Activated CD8-positive, alpha-beta memory T cell treated with anti-CD3 and anti-CD28 coated beads, Interleukin-2, amount 50 U/mL, for 4 hours (primary cell): ENCODE results near the gene OR2S2.
"Not testable (repeated sequence)": the region's sequence is repeated elsewhere in the genome, so short reads cannot be mapped to it uniquely, and the experiment has no call there.

Experiments
- DNase-seq: peaks from one replicate; pipeline ENCODE4 v3.0.0-alpha.2; 2020

OR2S2 gene

DNA sequence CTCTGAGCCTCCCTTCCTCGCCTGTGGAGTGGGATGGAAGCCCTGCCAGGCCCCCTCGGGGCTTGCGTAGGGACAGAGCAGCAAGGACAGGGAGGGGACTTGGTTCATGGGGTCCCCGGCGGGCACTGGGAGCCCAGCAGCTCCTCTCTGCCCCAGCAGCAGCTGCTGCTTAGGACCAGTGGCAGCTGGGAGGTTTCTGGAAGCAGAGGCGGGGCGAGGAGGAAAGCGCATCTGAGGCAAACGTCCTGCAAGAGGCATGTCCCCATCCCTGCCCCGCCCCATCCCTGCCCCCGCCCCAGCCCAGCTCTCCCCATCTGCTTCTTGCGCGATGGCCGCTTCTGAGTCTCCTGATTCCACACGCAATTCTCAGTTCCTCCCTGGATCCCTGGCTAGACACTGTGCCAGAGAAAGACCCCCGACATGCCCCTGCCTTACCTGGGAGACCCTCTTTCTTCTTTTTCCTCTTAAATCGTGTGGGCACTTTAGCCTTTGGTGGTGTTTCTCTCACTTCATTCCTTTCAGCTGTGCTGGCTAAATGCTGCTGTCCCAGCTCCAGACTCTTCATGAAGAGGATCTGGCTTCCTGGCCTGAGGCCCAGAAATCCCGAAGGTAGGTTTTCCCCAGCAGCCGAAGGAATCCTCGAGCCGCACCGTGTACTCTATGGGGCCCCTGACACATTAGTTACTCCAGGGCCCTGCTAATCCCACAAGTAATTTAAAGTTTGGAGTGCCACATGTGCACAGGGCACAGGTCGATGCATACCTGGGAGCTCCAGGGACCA is 4.4 kb upstream of the OR2S2 start:
- no peak for DNase-seq

DNA sequence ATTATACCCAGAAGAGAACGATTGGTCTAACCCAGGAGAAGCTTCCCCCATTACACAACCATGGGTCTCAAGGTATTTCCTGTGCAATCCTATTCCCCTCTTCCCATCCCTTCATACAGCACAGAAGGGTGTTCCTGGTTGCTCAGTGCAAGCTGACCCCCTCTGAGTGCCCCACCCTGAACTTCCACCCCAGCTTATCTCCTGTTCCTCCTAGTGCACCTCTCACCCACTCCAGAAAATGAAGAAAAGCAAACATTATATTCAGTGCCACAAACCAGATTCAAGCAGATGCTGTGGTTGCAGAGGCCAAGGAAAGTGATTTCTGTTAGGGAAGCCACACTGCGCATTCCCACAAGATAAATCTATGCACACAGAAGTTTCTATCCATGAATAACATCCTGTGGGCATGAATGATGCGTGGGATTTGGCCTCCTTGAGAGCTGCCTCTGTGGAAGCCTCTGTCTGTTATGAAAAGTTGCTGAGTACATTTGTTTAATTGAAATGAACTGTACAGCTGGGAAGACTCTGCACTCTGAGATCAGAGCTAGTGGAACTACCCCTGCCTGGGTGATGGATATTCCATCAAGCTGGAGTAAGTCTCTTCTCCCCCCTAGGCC is 2.2 kb upstream of the OR2S2 start:
- DNase-seq = no peak

DNA sequence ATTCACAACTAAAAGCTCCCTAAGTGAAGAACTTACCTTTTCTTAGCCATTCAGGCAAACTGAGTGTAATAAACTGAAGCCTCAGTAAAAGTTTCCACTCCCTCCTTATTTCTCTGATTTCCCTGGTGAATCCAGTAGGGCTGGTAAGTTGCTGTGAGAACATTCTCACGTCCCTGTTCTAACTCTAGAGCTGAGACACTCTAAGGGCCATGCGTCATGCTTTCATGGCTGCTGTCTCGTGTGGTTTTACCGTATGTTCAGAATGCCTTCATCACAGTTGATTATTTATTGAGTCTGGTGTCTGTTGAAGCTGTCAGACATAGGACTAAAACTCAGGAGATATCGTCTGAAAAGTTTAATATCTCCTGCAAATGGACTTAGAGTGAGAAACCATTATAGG is 1.3 kb downstream of the OR2S2 start:
- DNase-seq = no peak

DNA sequence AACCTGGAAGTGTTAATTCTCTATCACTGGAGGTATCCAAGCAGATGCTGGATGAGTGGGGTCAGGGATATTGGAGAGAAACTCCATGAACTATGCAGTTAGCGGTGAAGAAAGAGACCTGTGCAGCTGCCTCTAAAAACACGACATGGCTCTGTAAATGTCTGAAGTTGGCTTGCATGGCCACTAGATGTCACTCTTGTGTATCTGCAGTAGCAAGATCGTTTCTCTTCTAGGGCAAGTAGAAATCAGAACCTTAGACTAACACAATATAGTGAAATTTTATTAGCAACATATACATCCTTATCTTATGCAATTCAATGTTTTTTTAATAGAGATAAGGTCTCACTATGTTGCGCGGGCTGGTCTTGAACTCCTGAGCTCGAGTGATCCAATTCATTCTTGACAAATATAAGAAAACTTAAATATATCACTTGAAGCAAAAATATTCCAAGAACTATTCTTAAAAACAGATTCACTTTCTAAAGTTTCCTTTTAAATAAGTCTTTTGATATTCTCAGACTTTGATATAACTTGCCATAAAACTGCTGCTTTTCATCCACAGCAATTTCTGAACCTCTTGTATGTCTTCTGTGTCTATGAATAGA is 2.9 kb downstream of the OR2S2 start:
- peak; percentile 33 for DNase-seq

DNA sequence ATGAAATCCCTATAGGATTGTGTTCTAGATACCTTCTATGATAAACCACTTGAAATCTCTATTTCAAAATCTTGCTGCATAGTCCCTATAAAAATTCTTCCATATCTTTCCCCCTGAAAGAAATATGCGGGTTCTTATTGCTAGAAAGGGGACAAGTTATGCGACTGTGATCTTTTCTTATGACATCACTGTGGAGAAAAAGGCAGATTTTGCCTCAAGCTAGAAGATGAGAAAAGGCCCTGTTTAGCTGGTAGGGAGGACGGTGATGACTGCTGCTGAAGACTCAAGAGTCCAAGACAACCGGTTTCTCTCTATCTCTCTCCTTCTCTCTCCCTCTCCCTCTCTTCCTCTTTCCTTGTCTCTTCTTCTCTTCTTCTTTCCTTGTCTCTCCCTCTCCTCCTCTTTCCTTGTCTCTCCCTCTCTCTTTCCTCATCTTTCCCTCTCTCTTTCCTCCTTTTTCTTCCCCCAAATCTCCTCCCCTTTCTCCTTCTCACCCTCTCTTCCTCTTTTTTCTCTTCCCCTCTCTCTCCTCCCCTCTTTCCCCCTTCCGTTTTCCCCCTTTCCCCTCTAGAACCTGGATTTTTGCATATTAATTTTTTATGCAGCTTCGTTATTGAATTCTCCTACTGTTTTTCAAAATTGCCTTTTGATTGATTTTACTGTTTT is 5.3 kb downstream of the OR2S2 start:
- DNase-seq = no peak

DNA sequence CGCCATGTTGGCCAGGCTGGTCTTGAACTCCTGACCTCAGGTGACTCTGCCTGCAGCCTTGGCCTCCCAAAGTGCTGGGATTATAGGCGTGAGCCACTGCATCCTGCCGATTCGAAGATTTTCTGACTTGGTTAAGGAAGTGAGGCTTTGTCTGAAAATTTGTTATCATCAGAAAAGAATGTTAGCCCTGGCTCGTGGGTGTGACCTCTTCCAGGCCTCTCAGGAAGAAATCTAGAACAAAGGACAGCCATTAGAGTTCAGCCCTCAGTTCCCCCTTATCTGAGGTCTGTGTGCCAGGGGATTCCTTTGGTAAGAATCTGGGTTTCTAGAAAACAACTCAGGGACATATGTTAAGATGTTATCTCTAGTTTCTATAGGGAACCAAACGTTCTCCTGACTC is 6.2 kb downstream of the OR2S2 start:
- no peak for DNase-seq

DNA sequence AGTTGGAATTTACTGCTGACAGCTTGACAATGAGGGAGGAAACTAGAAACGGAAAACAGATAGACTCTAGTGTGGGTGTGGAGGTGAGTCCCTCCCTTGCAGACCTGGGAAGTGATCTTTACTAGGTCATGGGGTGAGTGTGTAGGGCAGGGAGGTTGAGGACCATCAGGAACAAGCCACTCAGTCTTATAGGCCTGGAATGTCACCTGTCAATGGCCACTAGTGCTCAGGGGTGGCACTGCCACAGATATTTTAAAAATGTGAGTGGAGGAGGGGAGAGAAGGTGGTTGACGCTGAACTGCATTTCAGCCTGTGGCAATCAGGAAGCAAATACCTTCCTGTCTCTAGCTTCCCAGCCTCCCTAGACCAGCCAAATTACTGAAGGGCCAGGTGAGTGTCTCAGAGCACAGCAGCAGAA is 9.0 kb downstream of the OR2S2 start:
- DNase-seq = no peak

DNA sequence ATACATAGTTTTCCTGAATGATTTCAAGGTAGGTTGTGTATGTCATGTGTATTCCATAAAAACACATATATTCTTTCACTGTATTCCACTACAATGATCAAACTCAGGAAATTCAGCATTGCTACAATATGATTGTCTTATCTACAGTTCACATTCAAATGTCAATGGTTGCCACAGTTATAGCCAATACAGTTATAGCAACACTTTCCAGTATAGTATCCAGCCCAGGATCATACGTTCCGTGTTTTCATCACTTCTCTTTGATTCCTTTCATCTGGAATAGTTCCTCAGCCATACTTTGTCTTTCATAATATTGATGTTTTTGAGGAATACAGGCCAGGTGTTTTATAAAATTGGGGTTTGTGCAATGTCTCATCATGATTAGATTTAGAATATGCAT is 9.5 kb downstream of the OR2S2 start:
- DNase-seq = no peak

DNA sequence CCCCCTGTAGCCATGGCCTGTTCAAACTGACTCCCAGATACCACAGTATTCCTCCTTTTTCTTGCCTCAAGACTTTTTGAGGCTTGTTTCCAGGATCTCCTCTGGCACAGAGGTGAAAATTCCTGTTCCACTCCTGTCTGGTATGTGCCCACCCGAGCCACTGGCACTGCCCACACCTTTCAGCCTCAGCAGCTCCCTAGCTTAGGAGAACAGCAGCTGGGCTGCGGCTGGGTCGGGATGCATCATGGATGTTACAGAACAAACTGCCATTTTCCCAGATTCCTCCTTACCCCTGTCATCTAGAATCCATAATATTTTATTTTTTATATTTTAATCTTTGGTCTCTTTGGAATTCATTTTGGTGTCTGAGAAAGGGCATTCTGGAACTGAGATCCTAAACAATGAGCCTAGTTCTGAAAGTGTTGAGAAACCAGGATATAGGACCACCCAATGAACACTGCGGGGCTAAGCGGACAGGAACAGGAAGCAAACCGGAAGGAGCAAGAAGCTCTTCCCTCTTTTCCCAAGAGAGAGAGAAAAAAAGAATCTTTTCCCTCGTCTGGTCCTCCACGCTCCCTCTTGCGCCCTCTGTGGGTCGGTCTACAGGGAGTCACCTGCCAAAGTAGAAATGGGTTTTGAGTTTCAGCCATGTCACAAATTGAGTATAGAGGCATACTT is 12.5 kb downstream of the OR2S2 start:
- peak; percentile 63 for DNase-seq

DNA sequence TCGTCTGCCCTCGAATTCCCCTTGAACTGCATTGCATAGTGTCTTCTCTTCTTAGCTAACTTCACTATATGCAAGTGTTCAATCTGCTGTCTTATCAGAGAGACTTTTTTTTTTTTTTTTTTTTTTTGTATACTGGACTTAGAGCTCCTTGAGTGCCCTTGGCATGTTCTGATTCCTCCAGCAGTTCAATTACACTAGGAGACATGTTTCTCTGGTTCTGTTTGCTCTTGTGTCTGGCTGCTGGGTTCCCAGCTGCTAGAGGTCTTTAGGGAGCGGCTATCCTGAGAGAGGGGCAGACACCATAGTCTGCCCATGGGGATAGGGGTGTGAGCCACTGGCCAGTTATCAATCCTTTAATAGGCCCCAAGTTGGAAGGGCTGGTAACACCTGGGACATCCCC is 13.1 kb downstream of the OR2S2 start:
- DNase-seq = no peak

DNA sequence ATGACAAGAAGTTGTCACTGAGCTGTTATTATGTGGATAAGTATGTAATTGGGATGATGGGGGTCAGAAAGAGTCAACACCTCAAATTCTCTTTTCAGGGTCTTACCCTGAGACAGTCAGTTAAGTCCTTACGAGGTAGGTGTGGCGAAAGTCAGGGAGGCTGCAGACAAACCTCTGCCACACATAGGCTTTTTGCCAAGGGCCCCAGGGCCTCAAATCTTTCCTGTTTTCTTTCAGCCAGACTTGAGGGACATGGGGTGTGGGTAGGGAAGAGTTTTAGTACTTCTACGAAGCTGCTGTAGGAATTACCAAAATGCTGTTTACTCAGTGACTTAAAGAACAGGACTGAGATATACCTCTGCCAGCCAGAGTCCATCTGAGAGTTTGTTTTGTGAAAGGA is 13.8 kb downstream of the OR2S2 start:
- DNase-seq = no peak

DNA sequence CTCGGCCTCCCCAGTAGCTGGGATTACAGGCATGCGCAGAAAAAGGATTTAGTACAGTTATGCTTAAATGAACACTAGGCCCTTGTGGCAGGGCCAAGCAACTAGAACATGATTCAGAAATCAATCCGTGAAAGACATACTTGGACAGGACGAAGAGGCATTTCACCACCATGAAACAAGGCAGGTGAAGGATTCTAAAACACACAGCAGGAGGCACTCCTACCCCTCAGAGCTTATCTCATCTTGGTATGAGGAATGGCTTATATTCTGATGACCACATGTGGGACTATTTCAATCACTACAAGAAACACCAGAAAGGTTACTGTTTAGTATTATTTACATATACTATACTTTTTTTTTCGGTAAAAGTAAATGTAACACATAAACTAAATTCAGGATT is 15.7 kb downstream of the OR2S2 start:
- DNase-seq = no peak

DNA sequence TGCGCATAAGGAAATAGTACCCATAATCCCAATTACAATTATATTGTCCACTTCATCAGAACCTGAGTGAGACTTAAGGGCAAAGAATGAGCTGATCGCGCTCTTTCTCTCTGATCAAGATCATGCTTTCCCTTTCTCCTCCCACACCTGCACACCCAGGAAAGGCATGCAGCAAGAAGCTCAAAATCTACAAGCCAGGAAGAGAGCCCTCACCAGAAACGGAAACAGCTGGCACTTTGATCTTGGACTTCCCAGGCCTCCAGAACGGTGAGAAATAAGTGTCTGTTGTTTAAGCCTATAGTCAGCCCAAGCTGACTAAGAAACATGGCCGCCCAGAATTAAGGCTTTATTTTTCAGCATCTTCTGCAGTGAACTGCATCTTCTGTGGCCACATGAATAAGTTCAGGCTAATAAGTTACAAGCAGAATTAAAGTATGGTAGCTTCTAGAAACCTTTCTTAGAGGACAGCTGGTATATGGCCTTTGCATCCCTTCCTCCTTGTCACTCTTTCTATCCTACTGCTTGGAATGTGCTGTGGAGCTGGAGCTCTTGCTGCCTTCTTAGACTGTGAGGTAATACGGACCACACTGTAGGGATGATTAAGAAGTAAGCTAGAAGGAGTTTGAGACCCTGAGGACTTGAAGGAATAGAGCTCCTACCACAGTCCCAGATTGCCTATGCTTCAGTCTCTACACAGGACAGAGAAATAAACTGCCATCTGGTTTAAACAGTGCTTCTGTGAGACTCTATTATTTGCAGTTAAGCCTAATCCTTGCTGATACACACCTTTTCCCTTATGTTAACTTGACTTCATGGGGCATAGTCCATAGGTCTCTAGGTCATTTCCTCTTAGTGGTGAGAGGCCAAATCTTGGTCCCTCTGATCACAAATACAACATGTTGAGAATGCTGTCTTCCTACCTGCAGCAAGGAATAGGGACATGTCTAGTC is 17.2 kb downstream of the OR2S2 start:
- DNase-seq = no peak

DNA sequence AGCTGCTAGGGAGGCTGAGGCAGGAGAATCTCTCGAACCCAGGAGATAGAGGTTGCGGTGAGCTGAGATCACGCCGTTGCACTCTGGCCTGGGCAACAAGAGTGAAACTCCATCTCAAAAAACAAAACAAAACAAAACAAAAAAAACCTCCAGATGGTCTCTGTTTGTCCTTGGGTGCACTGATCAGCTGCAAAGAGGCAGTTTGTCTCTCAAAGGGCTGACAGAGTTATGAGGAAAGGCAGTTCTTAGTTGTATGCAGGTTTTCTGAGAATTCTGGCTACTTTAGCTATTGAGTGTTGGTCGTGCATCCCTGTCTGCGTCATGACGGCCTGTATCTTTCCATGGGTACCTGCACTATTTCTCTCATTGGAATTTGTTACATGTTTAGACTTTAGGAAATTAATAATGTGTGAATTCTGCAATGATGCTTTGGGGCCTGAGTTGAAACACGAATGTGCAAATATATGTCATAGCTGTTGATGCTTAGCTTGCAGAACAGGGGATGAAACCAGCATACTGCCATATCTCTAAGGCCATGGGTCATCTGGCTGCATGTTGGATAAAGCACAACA is 18.2 kb downstream of the OR2S2 start:
- no peak for DNase-seq

DNA sequence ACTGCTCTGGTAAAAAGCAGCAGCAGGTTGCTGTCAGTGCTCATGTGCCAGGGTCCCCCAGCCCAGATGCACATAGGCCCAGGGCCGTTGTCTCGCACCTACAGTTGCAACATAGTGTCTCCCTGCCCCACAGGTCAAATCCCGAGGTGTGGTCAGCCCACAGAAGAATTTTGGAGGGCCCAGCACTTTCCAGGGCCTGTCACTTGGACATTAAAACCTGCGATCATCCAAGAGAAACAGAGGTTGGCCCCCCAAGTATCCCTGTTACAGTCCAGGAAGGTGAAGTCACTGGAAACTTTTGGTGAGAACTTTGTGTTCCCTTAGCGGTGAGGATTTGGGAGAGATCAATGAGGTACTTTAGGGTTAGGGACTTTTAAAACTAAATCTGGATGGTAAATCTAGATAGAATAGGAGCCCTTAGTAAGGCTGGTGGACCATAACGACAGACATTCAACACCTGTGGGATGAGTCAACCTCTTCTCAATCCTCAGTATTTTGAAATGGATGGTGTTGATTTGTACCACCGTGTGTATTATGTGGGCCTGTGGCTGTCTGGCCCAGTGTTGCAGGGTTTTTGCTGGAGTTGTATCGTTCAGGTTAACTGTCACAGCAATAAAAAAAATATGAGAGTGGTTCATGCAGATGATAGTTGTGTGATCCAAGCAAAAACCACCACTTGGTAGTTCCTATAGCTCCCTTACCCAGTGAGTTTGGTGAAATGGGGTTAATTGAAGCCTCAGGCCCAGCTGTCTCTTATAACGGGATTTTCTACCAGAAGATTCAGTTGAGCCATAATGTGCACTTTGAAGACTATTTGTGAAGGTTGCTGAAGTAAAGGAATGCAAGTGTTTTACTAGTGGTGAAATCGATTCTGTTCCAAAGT is 19.2 kb downstream of the OR2S2 start:
- no peak for DNase-seq

DNA sequence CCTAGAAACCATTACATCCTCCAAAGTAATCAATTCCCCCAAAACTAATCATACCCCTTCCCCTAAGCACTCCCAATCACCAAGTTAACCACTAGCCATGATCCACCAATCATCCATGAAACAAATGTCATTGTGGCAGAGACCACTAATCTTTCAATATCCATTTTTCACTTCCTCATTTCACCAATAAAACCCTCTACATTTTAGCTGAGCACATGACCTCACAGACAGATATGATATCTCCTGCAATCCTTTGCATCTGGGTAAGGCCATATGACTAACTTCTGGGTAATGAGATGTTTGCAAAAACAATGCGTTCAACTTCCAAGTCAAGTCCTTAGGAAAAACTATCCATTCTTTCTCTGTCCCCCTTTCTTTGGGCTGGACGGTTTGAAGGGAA is 20.7 kb downstream of the OR2S2 start:
- DNase-seq = no peak

DNA sequence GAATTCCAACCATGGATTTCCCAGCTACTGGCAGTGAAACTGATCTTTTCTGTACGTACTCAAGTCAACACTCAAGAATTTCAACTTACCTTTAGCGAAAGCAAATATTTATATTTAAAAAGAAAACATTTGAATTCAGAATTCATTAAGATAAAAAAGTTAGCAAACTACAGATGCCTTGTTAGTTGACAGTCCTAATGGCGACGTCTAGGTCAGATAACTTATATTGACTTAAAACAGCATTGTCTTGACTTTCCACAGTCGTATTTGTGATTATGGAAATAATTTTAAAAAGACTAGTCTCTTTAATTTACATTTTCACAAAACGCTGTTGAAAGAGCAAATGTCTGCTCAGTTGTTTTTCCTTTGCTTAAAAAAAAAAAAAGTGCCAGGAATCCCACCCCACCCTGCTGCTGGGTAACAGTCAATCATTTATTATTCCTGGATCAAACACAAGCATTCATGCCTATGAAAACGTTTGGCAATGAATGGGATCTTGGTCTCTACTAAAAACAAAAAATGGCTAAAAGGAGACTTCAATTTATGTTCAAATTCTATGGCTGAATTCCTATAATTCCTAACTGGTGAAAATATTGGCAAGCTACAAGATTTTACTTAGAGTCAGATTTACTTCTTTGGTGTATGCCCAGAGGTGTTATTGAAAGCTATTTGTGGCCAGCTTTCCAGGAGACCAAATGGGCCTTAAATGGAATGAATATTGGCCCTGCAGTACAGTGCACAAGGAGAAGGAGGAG is 22.0 kb downstream of the OR2S2 start:
- no peak for DNase-seq

DNA sequence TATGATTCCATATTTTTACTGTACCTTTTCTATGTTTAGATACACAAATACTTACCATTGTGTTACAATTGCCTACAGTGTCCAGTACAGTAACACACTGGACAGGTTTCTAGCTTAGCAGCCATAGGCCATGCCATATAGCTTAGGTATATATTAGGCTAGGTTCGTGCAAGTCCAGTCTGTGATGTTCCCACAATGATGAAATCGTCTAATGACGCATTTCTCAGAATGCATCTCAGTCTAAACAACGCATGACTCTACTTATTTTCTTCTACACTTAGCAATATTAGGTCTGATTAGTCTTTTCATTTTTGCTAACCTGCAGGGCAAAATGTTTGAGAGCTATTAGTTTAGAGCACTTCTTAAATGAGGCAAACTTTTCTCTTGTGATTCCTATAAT is 22.7 kb downstream of the OR2S2 start:
- no peak for DNase-seq

DNA sequence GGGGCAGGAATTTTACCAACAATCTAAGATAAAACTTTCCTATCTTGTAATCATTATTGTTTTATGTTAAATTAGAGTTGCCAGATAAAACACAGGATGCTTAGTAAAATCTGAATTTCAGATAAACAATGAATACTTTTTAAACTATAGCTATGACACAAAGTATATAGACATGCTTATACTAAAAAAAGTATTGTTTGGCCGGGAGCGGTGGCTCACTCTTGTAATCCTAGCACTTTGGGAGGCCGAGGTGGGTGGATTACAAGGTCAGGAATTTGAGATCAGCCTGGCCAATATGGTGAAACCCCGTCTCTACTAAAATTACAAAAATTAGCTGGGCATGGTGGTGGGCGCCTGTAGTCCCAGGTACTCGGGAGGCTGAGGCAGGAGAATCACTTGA is 23.9 kb downstream of the OR2S2 start:
- DNase-seq = not testable (repeated sequence)

DNA sequence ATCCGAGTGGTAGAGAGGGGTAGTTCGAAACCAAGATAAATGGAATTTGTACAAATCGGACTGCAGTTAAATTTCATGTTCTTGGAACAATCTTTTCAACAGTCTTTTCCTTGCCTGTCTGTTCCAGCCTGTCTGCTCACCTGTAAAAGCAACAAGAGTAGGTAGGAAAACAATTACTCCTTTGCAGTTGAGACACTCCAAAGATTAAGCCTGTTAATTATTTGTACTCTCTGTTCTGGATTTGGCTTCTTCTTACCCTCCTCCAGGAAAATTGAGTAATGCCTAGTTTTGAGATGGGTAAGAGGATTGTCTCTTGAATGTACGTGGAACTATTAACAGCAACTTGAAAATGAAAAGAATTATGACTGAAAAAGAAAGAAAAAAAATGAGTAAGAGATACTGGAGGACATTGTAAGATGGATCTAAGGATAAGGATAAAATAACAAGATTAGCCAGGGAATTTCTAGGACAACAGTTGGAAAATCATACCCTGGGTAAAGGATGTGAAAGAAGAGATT is 24.3 kb downstream of the OR2S2 start:
- DNase-seq = no peak
